HG03108 (cell line): ENCODE data around the gene WDPCP.

ENCODE experiments used
- ATAC-seq: cut with Tn5 transposase; IDR thresholded peaks from one replicate; pipeline ENCODE4 v1.9.1; 2021; ENCODE audit warnings: moderate library complexity; ENCODE audit not compliant: unreplicated experiment

Gene WDPCP

DNA sequence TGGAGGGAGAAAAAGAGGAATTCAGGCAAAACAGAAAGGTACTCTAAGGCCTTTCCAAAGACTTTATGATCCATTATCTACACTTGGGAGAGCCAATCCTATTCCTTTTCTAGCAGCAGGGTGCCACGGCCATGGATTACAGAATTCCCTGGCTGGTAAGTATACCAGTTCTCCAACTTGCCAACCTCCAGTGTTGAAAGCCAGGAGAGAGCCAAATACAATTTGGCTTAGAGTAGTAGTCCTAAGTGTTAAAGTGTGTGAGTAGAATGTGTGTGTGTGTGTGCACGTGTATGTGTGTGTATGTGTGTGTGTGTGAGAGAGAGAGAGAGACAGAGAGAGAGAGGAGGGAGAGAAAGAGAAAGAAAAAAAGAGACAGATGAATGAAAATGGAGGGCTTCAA lies 43.3 kb downstream of the WDPCP start:
- ATAC-seq = no peak

DNA sequence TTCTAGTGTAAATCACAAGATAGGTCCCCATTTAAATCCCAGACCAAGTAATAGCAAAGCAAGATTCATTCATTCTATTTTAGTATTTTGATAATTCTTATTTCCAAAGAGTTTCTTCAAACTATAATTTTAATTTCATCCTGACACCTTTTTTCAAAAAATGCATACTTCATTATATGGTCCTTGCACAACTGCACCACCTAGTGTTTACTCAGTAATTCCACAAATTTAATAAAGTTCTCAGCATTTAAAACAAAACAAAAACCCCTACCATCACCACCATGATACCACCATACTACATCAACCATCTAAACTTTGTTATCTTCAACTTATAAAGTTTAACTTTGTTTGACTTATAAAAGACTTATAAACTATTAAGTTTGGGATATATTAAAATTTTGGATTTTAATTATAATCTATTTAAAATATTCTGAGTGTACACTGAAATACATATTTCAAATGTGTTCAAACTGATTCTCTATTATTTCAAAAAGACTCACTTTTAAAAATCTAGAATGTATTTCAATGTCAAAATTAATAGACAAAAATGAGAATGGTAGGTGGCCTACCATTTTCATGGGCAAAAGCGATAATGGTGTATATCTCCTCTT lies 44.2 kb downstream of the WDPCP start:
- ATAC-seq = no peak

DNA sequence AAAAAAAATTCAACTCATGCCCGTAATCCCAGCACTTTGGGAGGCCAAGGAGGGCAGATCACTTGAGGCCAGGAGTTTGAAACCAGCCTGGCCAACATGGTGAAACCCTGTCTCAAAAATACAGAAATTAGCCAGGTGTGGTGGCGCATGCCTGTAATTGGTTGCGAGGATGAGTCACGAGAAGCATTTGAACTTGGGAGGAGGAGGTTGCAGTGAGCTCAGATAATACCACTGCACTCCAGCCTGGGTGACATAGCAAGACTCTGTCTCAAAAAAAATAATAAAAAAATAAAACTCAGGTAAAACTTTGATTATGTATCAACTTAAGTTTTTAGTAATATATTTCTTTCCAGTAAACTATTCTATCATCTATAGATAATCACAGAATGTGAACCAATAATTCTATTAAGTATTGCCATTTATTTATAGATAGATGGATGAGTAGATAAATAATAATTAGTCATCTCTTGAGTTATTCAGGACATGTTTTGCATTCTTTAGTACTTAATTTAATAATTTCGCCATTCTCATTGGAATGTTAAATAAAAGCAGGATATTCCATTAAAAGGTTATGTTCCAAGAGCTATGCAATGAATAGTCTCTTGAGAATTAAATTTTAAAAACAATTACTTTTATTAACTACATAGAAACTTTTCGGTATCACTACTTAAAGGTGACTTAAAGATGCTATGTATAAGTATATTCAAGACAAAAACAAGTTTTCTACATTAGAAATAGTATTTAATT lies 48.7 kb downstream of the WDPCP start:
- no peak for ATAC-seq

DNA sequence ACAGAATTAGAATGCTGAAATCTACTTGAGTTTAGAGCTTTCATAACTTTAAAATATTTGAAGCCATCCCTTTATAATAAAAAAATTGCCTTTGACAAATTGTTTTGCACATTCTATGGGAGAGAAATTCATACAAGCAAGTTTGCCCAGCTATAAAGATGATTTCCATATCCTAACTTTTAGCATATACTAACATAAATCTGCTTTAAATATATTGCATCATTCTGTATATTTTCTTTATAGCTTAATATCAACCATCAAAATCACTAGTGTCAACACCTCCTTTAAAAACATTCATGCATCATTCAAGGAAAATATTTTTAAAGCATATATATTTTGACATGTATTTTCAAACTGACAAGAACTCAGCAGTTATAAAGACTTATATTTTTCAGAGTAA lies 49.9 kb downstream of the WDPCP start:
- ATAC-seq = no peak

DNA sequence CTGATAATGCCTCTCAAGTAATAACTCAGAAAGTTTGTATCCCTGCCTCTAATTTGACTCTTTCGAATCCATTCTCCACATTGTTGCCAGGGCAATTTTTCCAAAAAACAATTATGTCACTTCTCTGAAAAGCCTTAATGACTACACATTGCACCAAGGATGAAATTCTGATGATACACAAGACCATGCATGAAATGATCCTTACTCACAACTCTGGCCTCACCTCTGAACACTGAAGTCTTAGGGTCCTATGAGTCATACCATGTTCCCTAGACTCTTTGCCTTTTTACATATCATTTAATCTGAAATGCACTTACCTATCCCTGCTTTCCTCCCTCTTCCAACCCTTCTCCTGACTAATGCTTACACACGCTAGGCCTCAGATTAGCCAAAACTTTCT lies 51.0 kb downstream of the WDPCP start:
- ATAC-seq = no peak

DNA sequence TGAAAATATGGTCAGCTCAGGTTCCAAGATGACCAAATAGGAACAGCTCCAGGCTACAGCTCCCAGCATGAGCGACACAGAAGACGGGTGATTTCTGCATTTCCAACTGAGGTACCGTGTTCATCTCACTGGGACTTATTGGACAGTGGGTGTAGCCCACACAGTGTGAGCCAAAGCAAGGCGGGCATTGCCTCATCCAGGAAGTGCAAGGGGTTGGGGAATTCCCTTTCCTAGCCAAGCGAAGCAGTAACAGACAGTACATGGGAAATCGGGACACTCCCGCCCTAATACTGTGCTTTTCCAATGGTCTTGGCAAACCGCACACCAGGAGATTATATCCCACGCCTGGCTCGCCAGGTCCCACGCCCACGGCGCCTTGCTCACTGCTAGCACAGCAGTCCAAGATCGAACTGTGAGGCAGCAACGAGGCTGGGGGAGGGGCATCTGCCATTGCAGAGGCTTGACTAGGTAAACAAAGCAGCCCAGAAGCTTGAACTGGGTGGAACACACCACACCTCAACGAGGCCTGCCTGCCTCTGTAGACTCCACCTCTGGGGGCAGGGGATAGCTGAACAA lies 57.5 kb downstream of the WDPCP start:
- no peak for ATAC-seq

DNA sequence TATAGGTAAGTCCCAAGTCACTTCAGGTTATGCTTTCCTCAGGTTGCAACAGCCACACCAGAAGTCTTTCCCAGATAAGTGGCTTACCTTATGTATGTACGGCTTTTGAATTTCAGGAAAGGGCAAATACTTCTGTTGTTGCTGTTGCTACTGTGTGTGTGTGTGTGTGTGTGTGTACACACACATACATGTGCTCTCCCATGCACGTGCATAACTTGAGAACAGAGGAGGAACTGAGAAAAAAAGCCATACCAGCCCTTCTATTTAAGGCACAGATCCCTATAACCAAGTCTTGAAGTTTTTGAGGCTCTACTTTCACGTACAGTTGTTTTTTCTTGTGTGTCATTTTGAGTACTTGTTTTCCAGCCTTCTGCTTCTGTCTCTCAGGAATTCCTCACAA lies 62.4 kb downstream of the WDPCP start:
- ATAC-seq = no peak

DNA sequence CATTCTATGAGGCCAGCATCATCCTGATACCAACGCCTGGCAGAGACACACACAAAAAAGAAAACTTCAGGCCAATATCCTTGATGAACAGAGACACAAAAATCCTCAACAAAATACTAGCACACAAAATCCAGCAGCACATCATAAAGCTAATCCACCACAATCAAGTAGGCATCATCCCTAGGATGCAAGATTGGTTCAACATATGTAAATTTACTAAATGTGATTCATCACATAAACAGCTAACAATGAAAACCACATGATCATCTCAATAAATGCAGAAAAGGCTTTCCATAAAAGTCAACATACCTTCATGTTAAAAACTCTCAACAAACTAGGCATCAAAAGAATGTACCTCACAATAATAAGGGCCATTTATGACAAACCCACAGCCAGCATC lies 65.3 kb downstream of the WDPCP start:
- no peak for ATAC-seq

DNA sequence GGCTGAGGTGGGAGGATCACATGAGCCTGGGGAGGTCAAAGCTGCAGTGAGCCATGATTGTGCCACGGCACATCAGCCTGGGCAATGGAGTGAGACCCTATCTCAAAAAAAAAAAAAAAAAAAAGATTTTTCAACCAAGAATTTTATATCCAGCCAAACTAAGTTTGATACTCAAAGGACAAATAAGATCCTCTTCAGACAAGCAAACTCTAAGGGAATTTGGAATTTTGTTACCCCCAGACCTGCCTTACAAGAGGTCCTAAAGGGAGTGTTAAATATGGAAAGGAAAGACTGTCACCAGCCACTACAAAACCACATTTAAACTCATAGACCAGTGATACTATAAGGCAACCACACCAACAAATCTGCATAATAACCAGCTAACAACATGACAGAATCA lies 67.5 kb downstream of the WDPCP start:
- no peak for ATAC-seq

DNA sequence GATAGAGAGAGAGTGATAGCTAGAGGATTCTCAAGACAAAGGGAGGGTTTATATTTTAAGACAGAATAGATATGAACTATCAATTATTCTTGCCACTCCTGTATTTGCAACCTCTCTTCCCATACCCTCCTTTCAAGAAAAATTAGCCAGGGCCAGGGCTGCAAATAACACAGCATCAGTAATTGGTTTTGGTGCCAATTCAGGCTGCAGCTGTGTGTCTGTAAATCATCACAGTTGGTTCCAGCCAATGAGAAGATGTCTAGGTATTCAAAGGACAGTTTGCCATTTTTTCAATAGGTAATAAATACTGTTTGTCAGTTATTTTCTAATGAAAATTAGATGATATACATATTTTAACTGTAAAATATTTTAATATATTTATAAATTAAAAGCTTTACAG lies 73.5 kb downstream of the WDPCP start:
- no peak for ATAC-seq

DNA sequence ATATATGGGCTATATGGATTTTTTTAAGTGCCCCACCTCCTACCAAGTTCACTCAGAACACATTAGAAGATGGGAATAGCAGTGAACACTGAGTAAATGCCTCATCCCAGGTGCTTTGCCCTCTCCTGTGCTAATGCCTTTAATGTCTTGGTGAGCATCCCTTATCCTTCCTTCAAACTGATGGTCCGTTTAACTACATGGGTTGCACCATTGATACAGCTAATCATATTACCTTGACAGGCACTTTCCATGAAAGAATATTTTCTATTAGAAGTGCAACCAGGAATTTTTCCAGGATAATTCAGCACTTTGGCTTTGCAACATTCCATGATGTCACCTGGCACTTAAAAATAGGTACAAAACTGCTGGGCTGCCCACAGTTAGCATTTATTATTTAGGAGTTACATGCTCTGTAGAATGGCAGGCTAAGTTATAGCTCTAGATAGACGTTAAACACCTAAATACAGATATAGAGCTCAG lies 74.0 kb downstream of the WDPCP start:
- no peak for ATAC-seq

DNA sequence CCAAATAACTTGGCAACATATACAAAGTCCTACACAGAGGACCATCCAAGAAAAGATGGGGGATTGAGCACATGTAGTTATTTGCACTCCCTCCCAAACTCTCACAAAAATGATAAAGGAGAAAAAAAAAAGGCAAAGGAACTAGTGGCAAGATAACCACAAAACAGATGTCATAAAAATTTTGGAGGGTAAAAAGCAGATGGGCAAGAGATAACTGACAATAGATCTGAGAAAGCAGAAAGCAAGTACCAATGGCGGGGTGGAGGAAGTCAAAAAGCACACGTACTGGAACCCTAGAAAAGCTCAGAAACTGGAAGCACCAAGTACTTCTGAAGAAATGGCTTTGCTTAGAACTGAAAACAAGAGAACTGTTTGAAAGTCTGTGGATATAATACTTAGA lies 82.0 kb downstream of the WDPCP start:
- no peak for ATAC-seq

DNA sequence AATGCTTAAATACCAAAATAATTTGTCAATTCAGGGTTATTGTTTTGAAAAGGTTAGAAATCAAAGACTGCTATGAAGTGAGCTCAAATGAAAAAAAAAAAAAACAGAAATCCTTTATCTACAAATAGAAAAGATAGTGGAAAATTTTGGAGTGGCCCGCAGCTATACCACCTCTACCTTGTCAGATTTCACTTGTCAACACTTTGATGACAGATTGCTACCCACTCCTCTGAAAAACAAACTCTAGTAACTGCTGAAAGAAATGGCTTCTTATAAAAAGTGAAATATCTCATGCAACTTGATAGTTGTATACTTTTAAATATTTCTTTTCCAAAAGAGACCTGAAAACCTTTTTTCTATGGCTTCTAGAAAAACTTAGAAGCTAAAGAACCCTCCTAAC lies 84.5 kb downstream of the WDPCP start:
- no peak for ATAC-seq

DNA sequence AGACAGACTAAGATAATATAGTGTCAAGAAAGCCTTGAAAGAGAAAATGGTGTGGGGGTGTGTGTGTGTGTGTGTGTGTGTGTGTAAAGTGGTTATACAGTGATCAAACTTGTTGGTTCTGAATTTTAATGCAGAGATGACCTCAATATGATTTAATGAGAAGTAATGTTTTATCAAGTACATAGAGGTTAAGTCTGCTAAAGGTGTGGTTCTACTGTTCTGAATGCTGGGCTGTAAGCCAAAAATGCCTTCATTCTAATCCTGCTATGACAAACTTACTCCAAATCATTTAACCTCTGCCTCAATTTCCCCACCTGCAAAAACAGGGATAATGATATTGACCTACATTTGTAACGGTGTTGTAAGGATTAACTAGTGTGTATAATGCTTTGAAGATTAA lies 87.9 kb downstream of the WDPCP start:
- no peak for ATAC-seq

DNA sequence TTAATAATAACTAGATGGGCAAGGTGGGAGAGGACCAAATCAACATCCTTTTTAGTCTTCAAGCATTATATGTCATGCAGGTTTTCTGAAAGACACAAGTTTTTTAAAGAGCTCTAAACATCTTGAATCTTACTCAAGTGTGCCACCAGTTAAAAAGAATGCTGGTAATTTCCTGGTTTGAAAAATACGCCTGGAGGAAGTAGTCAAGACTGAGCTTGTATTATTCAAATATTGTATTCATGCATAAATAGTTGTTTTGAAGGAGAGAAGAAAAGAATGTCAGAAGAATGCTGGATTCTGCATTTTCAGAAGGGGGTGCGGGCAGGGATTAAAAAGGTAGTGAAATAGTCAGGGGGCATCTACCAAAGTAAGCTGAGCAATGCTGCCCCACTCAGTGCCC lies 90.7 kb downstream of the WDPCP start:
- ATAC-seq = no peak

DNA sequence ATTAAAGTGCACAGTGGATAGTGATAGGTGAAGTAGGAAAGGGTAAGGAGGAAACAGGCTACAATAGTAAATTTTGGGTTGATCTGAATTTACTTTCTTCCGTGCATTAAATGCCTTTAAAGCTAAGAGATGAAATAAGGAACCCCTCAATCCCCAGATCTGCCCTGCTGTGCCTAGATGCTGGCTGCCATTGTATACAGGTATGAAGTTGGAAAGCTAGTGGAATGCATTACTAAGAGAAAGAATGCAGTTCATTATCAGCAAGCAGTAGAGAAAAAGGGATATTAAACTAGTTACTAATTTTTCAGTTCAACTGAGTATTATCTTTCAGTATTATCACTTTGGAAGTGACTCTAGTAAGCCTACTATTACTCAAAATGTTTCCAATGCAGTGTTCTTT lies 93.3 kb downstream of the WDPCP start:
- ATAC-seq = no peak

DNA sequence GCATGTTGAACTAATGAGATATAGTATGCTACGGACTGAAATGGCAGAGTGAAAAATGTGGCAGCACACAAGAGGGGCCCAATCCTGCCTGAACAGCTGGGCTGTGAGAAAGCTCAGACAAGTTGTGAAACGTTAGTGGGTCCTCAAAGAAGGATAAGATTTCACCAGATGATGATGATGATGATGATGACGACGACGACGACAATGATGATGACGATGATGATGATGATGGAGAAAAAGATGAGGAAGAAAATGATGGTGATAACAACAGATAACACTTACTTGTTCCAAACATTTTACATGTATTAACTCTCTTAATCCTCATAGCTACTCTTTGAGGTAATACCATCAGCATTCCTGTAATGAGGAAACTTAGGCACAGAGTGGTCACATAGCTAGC lies 94.2 kb downstream of the WDPCP start:
- no peak for ATAC-seq

DNA sequence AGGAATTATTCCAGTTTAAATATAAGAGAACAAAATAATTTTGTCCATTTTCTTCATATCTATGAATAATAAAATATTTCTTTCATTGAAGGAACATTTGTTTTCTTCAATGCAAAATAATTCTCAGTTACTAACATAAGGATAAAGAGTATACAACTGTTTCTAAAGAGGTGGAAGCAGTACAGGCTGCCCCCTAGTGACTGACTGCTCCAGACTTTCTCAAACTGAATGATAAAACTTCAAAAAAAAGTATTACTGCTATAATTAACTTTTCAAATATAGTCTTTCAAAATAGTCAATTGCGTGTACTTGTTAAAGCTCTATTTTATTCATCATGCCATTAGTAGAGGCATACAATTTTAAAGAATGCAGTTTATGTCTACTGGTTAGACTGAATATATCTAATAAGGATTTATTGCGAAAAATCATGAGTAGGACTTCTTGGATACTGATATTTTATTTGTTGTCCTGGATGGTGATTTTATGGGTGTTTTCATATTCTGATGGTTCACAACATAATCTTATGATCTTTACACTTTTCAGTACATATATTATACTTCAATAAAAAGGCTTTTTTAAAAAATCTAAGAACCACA lies 100.1 kb downstream of the WDPCP start:
- ATAC-seq = no peak

DNA sequence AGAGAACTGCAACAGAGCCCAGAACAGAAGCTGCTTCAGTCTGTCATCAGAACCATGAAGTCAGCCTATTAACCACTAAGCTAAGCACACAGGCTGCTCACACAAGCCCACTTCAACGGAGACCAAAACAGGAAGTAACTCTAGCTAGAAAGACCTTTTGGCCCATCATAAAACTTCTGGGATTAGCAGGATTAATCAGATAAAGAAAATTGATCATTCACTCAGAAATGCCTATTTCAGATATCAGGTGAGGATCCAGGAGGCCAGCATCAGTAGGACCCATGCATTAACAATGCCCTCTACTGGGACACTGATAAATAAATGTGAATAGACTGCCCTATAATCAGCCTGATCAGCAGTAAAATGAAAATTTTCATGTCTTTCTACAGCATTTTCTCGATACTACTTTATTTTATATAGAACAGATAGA lies 101.4 kb downstream of the WDPCP start:
- ATAC-seq = no peak

DNA sequence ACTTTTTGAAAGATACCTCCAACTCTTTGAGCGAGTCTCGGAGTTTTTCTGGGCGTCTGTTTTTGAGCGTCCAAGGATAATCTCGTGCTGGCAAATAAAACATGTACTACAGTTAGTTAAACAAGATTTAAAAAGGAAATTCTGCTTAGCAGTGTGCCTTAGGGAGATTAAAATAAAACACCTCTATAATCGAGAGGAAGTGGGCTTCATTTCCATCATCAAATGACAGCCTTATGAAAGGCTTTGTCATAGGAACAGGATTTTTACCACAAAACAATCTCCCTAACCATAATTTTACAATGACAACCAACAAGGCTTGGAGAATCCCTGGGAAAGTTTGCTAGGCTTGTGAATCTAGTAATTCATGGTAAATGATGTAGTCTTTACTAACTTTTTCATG lies 103.4 kb downstream of the WDPCP start:
- no peak for ATAC-seq

DNA sequence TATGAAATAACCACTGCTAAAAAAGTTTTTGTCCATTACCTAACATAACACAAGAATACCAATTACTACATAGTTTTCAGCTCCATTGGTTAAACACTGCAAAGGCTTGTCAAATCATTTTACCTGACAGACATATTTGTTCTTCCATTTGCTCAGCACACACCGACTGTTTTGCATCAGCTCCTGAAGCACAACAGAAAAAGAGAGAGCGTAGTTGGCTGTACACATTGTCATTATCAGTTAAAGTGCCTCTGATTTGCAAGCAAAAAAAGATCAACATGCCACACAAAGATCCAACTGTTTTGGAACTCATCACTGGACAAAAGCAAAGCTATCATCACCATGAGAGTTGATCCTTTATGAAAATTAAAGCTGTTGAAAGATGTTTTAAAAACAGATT lies 103.8 kb downstream of the WDPCP start:
- no peak for ATAC-seq

DNA sequence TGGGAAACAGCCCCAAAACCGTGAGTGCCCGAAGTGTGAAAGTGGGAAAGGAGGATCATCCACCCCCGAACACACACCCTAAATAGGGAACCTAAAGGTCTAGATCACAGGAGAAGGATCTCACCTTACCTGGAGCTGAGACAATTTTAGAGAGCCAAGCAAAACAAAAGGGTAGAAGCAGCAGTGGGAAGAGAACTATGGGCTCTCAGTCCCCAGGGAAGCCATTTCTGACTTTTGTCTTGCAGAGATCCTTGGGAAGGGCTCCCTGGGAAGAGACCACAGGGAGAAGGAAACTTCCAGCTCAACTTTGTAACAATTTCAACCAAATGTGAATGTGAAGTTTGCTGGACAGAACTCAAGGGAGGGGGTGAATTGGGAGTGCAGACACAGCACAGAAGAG lies 110.6 kb downstream of the WDPCP start:
- ATAC-seq = no peak
